DMS114 treated with DMSO at 0.1 percent for 48 hours (cell line): ENCODE measurements around the gene COL11A2.

Experiments
- DNase-seq: peaks from one replicate; lab custom pipeline; 2025; ENCODE audit not compliant: unreplicated experiment; lab: John Stamatoyannopoulos, UW

Gene COL11A2

DNA sequence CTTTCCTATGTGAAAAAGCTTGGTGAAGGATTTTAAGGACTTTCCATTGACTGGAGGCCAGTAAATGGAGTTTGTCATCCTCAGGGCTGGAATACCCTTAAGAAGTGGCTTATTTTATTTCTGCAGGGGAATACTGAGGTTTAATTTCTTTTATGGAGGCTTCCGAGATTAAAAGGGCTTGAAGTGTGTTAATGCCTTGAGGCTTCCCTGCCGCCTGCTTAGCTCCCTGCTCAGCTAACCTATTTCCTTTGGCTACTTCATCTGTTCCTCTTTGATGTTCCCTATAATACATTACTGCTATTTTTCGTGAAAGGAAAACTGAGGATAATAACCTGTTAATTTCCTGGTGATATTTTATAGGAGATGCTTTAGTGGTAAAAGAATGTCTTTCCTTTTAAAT is 72.3 kb downstream of the COL11A2 start:
- no peak for DNase-seq

DNA sequence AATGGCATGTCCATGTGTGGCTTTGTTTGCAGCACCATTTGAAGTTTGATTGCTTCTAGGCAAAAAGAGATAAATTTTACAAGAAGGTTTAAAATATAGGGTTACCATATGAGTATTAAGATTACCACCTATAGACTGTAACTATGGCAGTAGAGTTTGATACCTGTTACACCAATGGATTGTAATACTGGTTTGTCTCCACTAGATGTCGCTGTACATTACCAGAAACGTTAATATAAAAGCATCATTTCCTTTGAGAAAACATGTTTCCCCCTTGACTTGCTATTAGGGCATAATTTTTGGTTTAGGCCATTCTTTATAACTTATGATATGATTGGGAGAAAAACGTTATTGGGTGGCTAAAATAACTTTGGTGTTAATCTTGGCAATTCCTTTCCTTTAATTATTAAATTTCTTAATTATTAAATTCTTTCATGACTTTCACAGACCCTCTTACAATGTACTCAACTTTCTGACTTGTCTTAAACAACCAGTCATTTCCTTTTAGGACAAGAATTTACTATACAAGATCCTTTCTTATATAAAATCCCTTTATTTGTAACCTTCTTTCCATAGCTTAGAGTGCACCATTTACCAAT is 73.6 kb downstream of the COL11A2 start:
- DNase-seq: peak; percentile 77

DNA sequence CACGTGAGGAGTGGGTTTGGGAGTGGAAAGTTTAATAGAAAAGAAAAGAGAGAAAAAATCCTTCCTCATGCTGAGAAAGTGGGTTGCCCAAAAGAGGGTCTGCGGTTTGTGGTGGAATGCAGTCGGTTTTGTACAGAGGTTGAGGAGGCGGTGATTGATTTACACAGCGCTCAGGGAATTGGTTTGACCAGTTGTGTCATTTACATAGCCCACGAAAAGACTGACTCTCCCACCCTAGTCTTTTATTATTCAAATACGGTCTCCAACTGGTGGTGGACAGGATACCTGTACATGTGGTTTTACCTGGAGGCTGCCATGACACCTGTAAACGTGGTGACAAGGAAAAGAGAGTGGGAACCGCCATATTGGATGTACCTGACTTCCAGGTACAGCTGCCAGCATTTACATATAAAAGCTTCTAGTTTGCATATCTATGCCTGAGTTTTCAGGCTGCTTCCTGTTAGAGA is 74.4 kb downstream of the COL11A2 start:
- no peak for DNase-seq

DNA sequence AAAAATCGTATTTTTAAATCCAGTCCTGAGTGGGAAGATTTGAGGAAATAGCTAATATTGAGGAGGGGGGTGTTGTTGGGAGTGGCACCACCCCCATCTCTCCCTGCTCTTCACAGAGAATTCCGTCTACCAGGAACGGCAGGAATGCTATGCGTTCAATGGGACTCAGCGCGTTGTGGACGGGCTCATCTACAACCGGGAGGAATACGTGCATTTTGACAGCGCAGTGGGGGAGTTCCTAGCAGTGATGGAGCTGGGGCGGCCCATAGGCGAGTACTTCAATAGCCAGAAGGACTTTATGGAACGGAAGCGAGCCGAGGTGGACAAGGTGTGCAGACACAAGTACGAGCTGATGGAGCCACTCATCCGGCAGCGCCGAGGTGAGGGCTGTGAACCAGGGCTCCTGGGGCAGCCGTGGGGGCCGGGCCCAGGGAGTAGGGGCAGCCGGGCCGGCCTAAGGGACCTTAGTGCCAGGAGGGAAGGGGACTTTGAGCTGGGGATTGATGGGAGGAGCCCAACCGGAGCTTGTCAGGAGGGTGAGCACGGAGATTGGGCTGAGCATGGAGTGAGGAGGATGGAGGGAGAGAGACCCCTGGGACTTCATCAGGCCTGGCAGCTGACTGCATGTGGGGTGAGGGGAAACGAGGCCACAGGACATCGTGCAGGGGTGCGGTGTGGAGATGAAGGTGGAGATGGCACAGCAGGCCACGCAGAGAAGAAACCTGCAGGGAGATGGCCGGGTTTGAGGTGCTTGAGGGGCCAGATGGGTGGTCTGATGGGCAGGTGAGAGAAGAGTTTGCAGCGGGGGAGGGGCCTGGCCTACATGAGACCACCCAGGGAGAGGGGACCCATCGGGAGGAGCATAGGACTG is 75.2 kb downstream of the COL11A2 start:
- peak; percentile 13 for DNase-seq

DNA sequence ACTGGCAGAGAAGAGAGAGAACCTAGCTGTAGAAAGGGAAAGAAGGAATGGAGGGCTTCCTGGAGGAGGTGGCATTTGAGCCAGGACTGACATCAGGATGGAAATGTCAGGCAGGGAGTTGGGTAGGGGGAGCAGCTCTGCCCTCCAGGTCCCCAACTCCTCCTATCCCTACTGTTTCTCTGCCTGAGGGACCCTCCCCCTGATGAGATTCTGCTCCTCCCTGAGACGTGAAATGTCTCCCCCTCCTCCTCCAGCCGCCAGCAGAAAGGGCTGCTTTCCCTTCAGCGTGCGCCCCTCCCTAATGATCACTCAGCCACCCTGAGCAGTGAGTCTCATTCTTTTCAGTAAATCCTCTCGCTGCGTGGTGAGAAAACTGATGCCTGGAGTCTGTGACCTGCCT is 75.8 kb downstream of the COL11A2 start:
- DNase-seq: no peak

DNA sequence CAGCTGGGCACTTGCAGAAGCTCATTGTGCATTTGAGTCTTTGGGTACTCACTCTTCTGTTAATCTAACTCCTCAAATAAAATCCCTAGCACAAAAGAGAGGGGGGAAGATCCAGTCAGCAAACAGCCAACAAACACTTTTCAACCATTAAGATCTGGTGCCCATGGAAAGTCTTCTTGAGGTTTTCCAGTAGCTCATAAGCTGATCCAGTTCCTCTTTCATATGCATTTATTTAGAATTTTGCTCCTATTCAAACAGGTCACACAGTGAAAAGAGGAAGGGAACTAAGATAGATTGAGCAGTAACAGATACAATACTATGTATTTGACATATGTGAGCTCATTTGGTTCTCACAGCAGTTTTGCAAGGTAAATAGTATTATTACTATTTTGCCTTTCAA is 77.9 kb downstream of the COL11A2 start:
- DNase-seq: no peak

DNA sequence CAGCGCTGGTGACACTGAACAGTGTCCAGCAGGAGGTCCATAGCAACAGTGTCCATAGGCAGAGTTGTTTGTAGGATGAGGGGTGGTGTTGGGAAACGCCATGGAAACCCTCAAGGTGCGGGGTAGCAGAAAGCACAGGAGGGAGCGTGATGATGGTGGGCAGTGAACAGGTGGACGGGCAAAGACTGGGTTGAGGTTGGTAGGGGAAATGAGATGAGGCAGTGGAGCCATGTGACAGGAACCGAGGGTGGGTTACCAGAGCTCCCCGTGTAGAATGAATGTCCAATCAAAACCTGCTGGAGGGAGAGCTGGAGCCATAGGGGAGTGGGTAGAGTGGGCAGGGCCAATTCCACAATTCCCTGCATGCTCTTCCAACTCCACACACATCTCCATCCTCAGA is 78.5 kb downstream of the COL11A2 start:
- no peak for DNase-seq
